ENCODE measurements around the gene RASSF6.
"Not testable (repeated sequence)": the region's sequence is repeated elsewhere in the genome, so short reads cannot be mapped to it uniquely, and the experiment has no call there.

DNA sequence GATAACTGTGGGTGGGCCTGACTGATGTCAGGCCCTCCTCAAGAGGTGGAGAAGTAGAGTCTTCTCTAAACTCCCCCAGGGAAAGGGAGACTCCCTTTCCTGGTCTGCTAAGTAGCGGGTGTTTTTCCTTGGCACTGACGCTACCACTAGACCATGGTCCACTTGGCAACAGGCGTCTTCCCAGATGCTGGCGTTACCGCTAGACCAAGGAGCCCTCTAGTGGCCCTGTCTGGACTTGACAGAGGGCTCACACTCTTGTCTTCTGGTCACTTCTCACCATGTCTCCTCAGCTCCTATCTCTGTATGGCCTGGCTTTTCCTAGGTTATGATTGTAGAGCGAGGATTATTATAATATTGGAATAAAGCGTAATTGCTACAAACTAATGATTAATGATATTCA lies 45.7 kb upstream of the RASSF6 start:
- TF ChIP-seq, protein P1, sequence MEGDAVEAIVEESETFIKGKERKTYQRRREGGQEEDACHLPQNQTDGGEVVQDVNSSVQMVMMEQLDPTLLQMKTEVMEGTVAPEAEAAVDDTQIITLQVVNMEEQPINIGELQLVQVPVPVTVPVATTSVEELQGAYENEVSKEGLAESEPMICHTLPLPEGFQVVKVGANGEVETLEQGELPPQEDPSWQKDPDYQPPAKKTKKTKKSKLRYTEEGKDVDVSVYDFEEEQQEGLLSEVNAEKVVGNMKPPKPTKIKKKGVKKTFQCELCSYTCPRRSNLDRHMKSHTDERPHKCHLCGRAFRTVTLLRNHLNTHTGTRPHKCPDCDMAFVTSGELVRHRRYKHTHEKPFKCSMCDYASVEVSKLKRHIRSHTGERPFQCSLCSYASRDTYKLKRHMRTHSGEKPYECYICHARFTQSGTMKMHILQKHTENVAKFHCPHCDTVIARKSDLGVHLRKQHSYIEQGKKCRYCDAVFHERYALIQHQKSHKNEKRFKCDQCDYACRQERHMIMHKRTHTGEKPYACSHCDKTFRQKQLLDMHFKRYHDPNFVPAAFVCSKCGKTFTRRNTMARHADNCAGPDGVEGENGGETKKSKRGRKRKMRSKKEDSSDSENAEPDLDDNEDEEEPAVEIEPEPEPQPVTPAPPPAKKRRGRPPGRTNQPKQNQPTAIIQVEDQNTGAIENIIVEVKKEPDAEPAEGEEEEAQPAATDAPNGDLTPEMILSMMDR (IDR thresholded peaks at IDR 0.05): peak; percentile 49
- TF ChIP-seq EZH2 (IDR thresholded peaks at IDR 0.05): not testable (repeated sequence)

Measured in neural progenitor cell (in vitro differentiated cells).